Measurements from ENCODE around the gene GOLM1.

The GOLM1 gene

GRCh38 chr9:86005253-86005775, 94.0 kb downstream of the GOLM1 start:
- Histone ChIP-seq H3F3A (ENCODE audit: insufficient read depth, low read length) (no peaks in the 10 kb centered on the region), H3K27me3 (replicated peaks; ENCODE audit: insufficient read depth, low read length) (no peaks in the 10 kb centered on the region), H3K9me3 (replicated peaks; ENCODE audit: insufficient read depth, low read length) (no peaks in the 10 kb centered on the region), H4K20me1 (ENCODE audit: insufficient read depth, low read length) (no peaks in the 10 kb centered on the region), H3K4me1 (ENCODE audit: low read length) (no peaks in the 10 kb centered on the region), H3K4me2 (ENCODE audit: low read depth, low read length) (no peak overlapping the region), H3K4me3 (ENCODE audit: low read length) (no peak overlapping the region), H3K27ac (ENCODE audit: low read length) (no peak overlapping the region), H3K9me2 (replicated peaks; ENCODE audit: insufficient read depth, low read length) (no peaks in the 10 kb centered on the region), H3K79me2 (ENCODE audit: low read length) (no peaks in the 10 kb centered on the region), H3K9ac (ENCODE audit: low read length) (no peak overlapping the region), H3K36me3 (replicated peaks; ENCODE audit: insufficient read depth, low read length) (peaks cover 8% of the 10 kb centered on the region), H2AFZ (ENCODE audit: low read length) (no peak overlapping the region)
- no peak for DNase-seq
- TF ChIP-seq EZH2 (optimal IDR thresholded peaks at IDR 0.05; ENCODE audit: low read depth, low read length) (no peak), CTCF (IDR thresholded peaks at IDR 0.05; ENCODE audit: low read length) (no peak), EZH2phosphoT487 (IDR thresholded peaks at IDR 0.05; ENCODE audit: low read length) (no peak)

- Histone ChIP-seq H3K9ac (ENCODE audit: low read length) (no peak overlapping the region), H2AFZ (ENCODE audit: low read length) (no peak overlapping the region), H3K27ac (ENCODE audit: low read length) (no peak overlapping the region), H3K36me3 (replicated peaks; ENCODE audit: insufficient read depth, low read length) (no peaks in the 10 kb centered on the region; the same call in 1 of the 2 replicates), H3K4me2 (ENCODE audit: low read depth, low read length) (no peak overlapping the region), H4K20me1 (ENCODE audit: insufficient read depth, low read length) (no peaks in the 10 kb centered on the region), H3K79me2 (ENCODE audit: low read length) (no peaks in the 10 kb centered on the region), H3K9me3 (replicated peaks; ENCODE audit: insufficient read depth, low read length) (no peaks in the 10 kb centered on the region), H3K27me3 (replicated peaks; ENCODE audit: insufficient read depth, low read length) (no peaks in the 10 kb centered on the region), H3K4me1 (ENCODE audit: low read length) (no peaks in the 10 kb centered on the region), H3K9me2 (replicated peaks; ENCODE audit: insufficient read depth, low read length) (no peaks in the 10 kb centered on the region), H3F3A (ENCODE audit: insufficient read depth, low read length) (no peaks in the 10 kb centered on the region), H3K4me3 (ENCODE audit: low read length) (no peak overlapping the region)
- DNase-seq = no peak
- no peak for TF ChIP-seq EZH2 (optimal IDR thresholded peaks at IDR 0.05; ENCODE audit: low read depth, low read length)
- no peak for TF ChIP-seq CTCF (IDR thresholded peaks at IDR 0.05; ENCODE audit: low read length)
- TF ChIP-seq EZH2phosphoT487 (IDR thresholded peaks at IDR 0.05; ENCODE audit: low read length) = no peak
These were observed 103.8 kb downstream of the GOLM1 start for GRCh38 chr9:85995599-85995998.

GRCh38 chr9:85995097-85995496, 104.3 kb downstream of the GOLM1 start:
- Histone ChIP-seq H3K4me1 (ENCODE audit: low read length) (no peaks in the 10 kb centered on the region), H3K79me2 (ENCODE audit: low read length) (no peaks in the 10 kb centered on the region), H3K9ac (ENCODE audit: low read length) (no peak overlapping the region), H3K9me3 (replicated peaks; ENCODE audit: insufficient read depth, low read length) (no peaks in the 10 kb centered on the region), H3K27me3 (replicated peaks; ENCODE audit: insufficient read depth, low read length) (no peaks in the 10 kb centered on the region), H3K9me2 (replicated peaks; ENCODE audit: insufficient read depth, low read length) (no peaks in the 10 kb centered on the region), H3K36me3 (replicated peaks; ENCODE audit: insufficient read depth, low read length) (no peaks in the 10 kb centered on the region; the same call in 1 of the 2 replicates), H3K27ac (ENCODE audit: low read length) (no peak overlapping the region), H2AFZ (ENCODE audit: low read length) (no peak overlapping the region), H3K4me3 (ENCODE audit: low read length) (no peak overlapping the region), H4K20me1 (ENCODE audit: insufficient read depth, low read length) (no peaks in the 10 kb centered on the region), H3K4me2 (ENCODE audit: low read depth, low read length) (no peak overlapping the region), H3F3A (ENCODE audit: insufficient read depth, low read length) (no peaks in the 10 kb centered on the region)
- TF ChIP-seq EZH2 (optimal IDR thresholded peaks at IDR 0.05; ENCODE audit: low read depth, low read length) (no peak), EZH2phosphoT487 (IDR thresholded peaks at IDR 0.05; ENCODE audit: low read length) (no peak), CTCF (IDR thresholded peaks at IDR 0.05; ENCODE audit: low read length) (no peak)
- no peak for DNase-seq

Measured in MM.1S (cell line).